Gastroesophageal sphincter (tissue), 3 donors: ENCODE measurements around the gene TELO2.

Experiments
- POLR2A ChIP-seq, 2 donors: fragments of 450-650 bp; IDR thresholded peaks; one replicate each; pipeline ENCODE4 v1.6.1; 2017; ENCODE audit warnings: antibody characterized with exemption in 2 of 2, mild to moderate bottlenecking in 2 of 2, moderate library complexity in 1 of 2
- POLR2AphosphoS5 ChIP-seq: sonication (generic); formaldehyde crosslinking; IDR thresholded peaks from one replicate; pipeline ENCODE4 v1.6.1; 2017; ENCODE audit warnings: antibody characterized with exemption
- TF ChIP-seq, protein P1 (sequence below), 4 experiments: fragments of 200-600 bp in 2 of 4; fragments of 450-650 bp in 2 of 4; sonication (generic) in 1 of 4; IDR thresholded peaks; one replicate each; pipeline ENCODE4 v1.5.1; 2017 to 2019; ENCODE audit warnings: antibody characterized with exemption in 4 of 4, mild to moderate bottlenecking in 2 of 4, moderate library complexity in 2 of 4

DNA sequence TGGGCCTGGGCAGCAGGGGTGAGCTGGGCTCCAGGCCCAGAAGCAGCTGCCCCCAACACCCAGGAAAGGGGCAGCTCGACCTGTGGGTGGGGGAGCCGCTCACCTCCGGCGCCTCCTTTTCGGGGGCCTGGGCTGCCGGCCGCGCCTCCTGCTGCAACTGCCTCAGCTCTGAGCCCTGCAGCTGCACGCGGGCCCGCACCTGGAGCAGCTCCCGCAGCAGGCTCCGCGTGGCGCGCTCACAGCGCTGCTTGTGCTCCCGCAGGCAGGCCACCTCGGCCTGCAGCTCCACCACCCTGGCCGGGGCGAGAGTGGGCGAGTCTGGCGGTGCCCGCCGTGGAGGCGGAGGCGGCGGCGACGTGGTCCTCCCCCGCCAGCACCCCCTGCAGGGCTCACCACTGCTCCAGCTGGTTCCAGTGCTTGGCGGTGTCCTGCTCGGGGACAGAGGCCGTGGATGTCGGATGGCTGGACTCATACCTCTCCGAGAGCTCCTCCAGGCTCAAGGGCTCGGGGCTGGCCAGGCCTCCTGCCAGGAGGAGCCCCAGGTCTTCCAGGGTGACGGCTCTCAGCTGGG is 49.7 kb upstream of the TELO2 start:
- TF ChIP-seq, protein P1, sequence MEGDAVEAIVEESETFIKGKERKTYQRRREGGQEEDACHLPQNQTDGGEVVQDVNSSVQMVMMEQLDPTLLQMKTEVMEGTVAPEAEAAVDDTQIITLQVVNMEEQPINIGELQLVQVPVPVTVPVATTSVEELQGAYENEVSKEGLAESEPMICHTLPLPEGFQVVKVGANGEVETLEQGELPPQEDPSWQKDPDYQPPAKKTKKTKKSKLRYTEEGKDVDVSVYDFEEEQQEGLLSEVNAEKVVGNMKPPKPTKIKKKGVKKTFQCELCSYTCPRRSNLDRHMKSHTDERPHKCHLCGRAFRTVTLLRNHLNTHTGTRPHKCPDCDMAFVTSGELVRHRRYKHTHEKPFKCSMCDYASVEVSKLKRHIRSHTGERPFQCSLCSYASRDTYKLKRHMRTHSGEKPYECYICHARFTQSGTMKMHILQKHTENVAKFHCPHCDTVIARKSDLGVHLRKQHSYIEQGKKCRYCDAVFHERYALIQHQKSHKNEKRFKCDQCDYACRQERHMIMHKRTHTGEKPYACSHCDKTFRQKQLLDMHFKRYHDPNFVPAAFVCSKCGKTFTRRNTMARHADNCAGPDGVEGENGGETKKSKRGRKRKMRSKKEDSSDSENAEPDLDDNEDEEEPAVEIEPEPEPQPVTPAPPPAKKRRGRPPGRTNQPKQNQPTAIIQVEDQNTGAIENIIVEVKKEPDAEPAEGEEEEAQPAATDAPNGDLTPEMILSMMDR (IDR thresholded peaks at IDR 0.05) = no peak
- TF ChIP-seq POLR2A (IDR thresholded peaks at IDR 0.05) (no peak), POLR2AphosphoS5 (no peak)
